Measurements from ENCODE around the gene ATP6V1B1. TPM values are rescaled to one million over a fixed set of nuclear protein-coding genes. Genes with fewer than 3 reads are reported as not detected.

ATP6V1B1 gene
- total RNA-seq, 2 experiments from 2014 or later: not detected

- Mint-ChIP-seq H3K36me3 (ENCODE audit: low read depth) (no peaks in the 10 kb centered on the region), H3K4me1 (ENCODE audit: low read depth) (no peaks in the 10 kb centered on the region), H3K27ac (no peak overlapping the region), H3K27me3 (peaks cover 21% of the 10 kb centered on the region), H3K9me3 (no peaks in the 10 kb centered on the region), H3K4me3 (no peak overlapping the region)
- ATAC-seq (ENCODE audit: poor library complexity) (no peak), DNase-seq (peak in 1 of 14 experiments; percentile 29)
- Histone ChIP-seq H3K27ac (ENCODE audit: low read depth in 1 of 2, low read length in 2 of 2) (no peak overlapping the region), H3K36me3 (ENCODE audit: insufficient read depth, low read length) (no peaks in the 10 kb centered on the region), H3K9me3 (ENCODE audit: control insufficient read depth in 1 of 2, insufficient read depth in 1 of 2, low read length in 2 of 2) (no peaks in the 10 kb centered on the region), H3K4me3 (ENCODE audit: low read length) (no peak overlapping the region), H3K4me1 (ENCODE audit: insufficient read depth, low read length) (no peaks in the 10 kb centered on the region), H3K27me3 (ENCODE audit: control insufficient read depth in 1 of 2, insufficient read depth in 2 of 2, low read length in 2 of 2) (peaks cover 0 to 2% of the 10 kb centered on the region in 2 experiments)
- ChIA-PET CTCF (interaction anchor here (1.1 kb wide), 1 partner anchor 10 kb away, joined by 3 read pairs; no protein-coding TSS in a partner anchor), POLR2A (no interaction called here)
- intact Hi-C loops (cut with DNase I, micrococcal nuclease): no loop called here
- no peak for TF ChIP-seq CTCF (IDR thresholded peaks at IDR 0.05)
Observed at GRCh38 chr2:70937866-70938585, 2.3 kb downstream of the ATP6V1B1 start.

GRCh38 chr2:70938586-70938950 is 2.9 kb downstream of the ATP6V1B1 start:
- Histone ChIP-seq H3K9me3 (ENCODE audit: control insufficient read depth in 1 of 2, insufficient read depth in 1 of 2, low read length in 2 of 2) (no peaks in the 10 kb centered on the region), H3K27me3 (ENCODE audit: control insufficient read depth in 1 of 2, insufficient read depth in 2 of 2, low read length in 2 of 2) (peaks cover 0 to 2% of the 10 kb centered on the region in 2 experiments), H3K4me1 (ENCODE audit: insufficient read depth, low read length) (no peaks in the 10 kb centered on the region), H3K4me3 (ENCODE audit: low read length) (no peak overlapping the region), H3K27ac (ENCODE audit: low read depth in 1 of 2, low read length in 2 of 2) (no peak overlapping the region), H3K36me3 (ENCODE audit: insufficient read depth, low read length) (no peaks in the 10 kb centered on the region)
- DNase-seq: peak in 1 of 14 experiments; percentile 12
- Mint-ChIP-seq H3K9me3 (no peaks in the 10 kb centered on the region), H3K4me1 (ENCODE audit: low read depth) (no peaks in the 10 kb centered on the region), H3K27me3 (peaks cover 21% of the 10 kb centered on the region), H3K4me3 (no peak overlapping the region), H3K36me3 (ENCODE audit: low read depth) (no peaks in the 10 kb centered on the region), H3K27ac (no peak overlapping the region)
- TF ChIP-seq CTCF (IDR thresholded peaks at IDR 0.05): no peak
- intact Hi-C loops (cut with DNase I, micrococcal nuclease): no loop called here
- no peak for ATAC-seq (ENCODE audit: poor library complexity)
- POLR2A ChIA-PET: no interaction called here
- CTCF ChIA-PET: interaction anchor here (1.1 kb wide), 1 partner anchor 10 kb away, joined by 3 read pairs; no protein-coding TSS in a partner anchor

- no peaks in the 10 kb centered on the region for H3K9me3 ChIP-seq (ENCODE audit: control insufficient read depth in 1 of 2, insufficient read depth in 1 of 2, low read length in 2 of 2)
- intact Hi-C loops (cut with DNase I, micrococcal nuclease): no loop called here
- H3K4me1 ChIP-seq (ENCODE audit: insufficient read depth, low read length): no peaks in the 10 kb centered on the region
- Mint-ChIP-seq H3K27me3 (peaks cover 21% of the 10 kb centered on the region), H3K27ac (no peak overlapping the region), H3K4me3 (no peak overlapping the region), H3K9me3 (no peaks in the 10 kb centered on the region), H3K4me1 (ENCODE audit: low read depth) (no peaks in the 10 kb centered on the region), H3K36me3 (ENCODE audit: low read depth) (no peaks in the 10 kb centered on the region)
- peak in 1 of 14 experiments; percentile 17 for DNase-seq
- ChIA-PET POLR2A (no interaction called here), CTCF (interaction anchor here (1.1 kb wide), 1 partner anchor 9 kb away, joined by 3 read pairs; no protein-coding TSS in a partner anchor)
- H3K27me3 ChIP-seq (ENCODE audit: control insufficient read depth in 1 of 2, insufficient read depth in 2 of 2, low read length in 2 of 2): peaks cover 0 to 2% of the 10 kb centered on the region in 2 experiments
- H3K27ac ChIP-seq (ENCODE audit: low read depth in 1 of 2, low read length in 2 of 2): no peak overlapping the region
- no peak for ATAC-seq (ENCODE audit: poor library complexity)
- H3K36me3 ChIP-seq (ENCODE audit: insufficient read depth, low read length): no peaks in the 10 kb centered on the region
- H3K4me3 ChIP-seq (ENCODE audit: low read length): no peak overlapping the region
- TF ChIP-seq CTCF (IDR thresholded peaks at IDR 0.05): no peak
Observed at GRCh38 chr2:70939001-70939838, 3.5 kb downstream of the ATP6V1B1 start.

Data from CD4-positive, alpha-beta T cell (primary cell).